Measurements from ENCODE around the gene C11orf52.

DNA sequence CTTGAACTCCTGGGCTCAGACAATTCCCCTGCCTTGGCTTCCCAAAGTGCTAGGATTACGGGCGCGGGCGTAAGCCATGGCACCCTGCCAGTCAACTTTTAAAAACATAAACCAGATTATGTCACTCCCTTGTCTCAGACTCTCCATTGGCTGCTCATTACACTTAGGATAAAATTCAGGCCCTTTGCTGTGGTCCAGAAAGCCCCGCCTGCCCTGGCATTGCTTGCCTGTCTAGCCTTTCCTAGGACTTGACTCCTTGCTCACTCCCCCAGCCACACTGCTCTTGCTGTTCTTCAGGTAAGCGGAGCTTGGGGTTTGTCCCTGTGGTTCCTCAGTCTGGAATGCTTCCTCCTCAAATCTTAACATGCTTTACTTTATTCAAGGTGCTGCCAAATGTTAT, 48.9 kb downstream of the C11orf52 start:
- TF ChIP-seq, protein P1, sequence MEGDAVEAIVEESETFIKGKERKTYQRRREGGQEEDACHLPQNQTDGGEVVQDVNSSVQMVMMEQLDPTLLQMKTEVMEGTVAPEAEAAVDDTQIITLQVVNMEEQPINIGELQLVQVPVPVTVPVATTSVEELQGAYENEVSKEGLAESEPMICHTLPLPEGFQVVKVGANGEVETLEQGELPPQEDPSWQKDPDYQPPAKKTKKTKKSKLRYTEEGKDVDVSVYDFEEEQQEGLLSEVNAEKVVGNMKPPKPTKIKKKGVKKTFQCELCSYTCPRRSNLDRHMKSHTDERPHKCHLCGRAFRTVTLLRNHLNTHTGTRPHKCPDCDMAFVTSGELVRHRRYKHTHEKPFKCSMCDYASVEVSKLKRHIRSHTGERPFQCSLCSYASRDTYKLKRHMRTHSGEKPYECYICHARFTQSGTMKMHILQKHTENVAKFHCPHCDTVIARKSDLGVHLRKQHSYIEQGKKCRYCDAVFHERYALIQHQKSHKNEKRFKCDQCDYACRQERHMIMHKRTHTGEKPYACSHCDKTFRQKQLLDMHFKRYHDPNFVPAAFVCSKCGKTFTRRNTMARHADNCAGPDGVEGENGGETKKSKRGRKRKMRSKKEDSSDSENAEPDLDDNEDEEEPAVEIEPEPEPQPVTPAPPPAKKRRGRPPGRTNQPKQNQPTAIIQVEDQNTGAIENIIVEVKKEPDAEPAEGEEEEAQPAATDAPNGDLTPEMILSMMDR (IDR thresholded peaks at IDR 0.05; ENCODE audit: insufficient read depth, low read length) = no peak
- TF ChIP-seq, protein P2, sequence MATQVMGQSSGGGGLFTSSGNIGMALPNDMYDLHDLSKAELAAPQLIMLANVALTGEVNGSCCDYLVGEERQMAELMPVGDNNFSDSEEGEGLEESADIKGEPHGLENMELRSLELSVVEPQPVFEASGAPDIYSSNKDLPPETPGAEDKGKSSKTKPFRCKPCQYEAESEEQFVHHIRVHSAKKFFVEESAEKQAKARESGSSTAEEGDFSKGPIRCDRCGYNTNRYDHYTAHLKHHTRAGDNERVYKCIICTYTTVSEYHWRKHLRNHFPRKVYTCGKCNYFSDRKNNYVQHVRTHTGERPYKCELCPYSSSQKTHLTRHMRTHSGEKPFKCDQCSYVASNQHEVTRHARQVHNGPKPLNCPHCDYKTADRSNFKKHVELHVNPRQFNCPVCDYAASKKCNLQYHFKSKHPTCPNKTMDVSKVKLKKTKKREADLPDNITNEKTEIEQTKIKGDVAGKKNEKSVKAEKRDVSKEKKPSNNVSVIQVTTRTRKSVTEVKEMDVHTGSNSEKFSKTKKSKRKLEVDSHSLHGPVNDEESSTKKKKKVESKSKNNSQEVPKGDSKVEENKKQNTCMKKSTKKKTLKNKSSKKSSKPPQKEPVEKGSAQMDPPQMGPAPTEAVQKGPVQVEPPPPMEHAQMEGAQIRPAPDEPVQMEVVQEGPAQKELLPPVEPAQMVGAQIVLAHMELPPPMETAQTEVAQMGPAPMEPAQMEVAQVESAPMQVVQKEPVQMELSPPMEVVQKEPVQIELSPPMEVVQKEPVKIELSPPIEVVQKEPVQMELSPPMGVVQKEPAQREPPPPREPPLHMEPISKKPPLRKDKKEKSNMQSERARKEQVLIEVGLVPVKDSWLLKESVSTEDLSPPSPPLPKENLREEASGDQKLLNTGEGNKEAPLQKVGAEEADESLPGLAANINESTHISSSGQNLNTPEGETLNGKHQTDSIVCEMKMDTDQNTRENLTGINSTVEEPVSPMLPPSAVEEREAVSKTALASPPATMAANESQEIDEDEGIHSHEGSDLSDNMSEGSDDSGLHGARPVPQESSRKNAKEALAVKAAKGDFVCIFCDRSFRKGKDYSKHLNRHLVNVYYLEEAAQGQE (IDR thresholded peaks at IDR 0.05; ENCODE audit: insufficient replicate concordance, low read depth) = no peak
- TF ChIP-seq POLR2AphosphoS5 (IDR thresholded peaks at IDR 0.05; ENCODE audit: low read depth) (no peak), GABPA (IDR thresholded peaks at IDR 0.05; ENCODE audit: low read depth) (no peak)

Data from HL-60 (cell line).